GM23338 (cell line): ENCODE results near the gene WDR37. TPM values are rescaled to one million over a fixed set of nuclear protein-coding genes. Genes with fewer than 3 reads are reported as not detected.

Source experiments
- ATAC-seq: fragments of 200-7000 bp; cut with Tn5 transposase; 3 replicates; pipeline ENCODE4 v1.9.1; 2020
- DNase-seq: peaks from one replicate; pipeline ENCODE4 v3.0.0-alpha.2; 2015; ENCODE audit warnings: low spot score
- H2AFZ ChIP-seq: fragments of 200-600 bp; sonication (generic); 2 replicates; pipeline ENCODE4 v1.8.0; 2016; ENCODE audit warnings: antibody characterized with exemption, mild to moderate bottlenecking, moderate library complexity
- H3F3A ChIP-seq: fragments of 200-600 bp; sonication (generic); replicated peaks from 2 replicates; pipeline ENCODE4 v1.8.0; 2017; ENCODE audit warnings: antibody characterized with exemption, mixed run types, low read depth
- H3K27ac ChIP-seq: fragments of 200-600 bp; sonication (generic); 2 replicates; pipeline ENCODE4 v1.6.1; 2016; ENCODE audit warnings: low read depth
- H3K27me3 ChIP-seq: fragments of 200-600 bp; sonication (generic); 2 replicates; pipeline ENCODE4 v1.8.0; 2016; ENCODE audit warnings: mild to moderate bottlenecking, mixed run types, moderate library complexity; ENCODE audit not compliant: insufficient read depth
- H3K36me3 ChIP-seq: fragments of 200-600 bp; sonication (generic); 2 replicates; pipeline ENCODE4 v1.8.0; 2016; ENCODE audit warnings: mild to moderate bottlenecking; ENCODE audit not compliant: insufficient read depth
- H3K4me1 ChIP-seq: fragments of 200-600 bp; sonication (generic); 2 replicates; pipeline ENCODE4 v1.8.0; 2016; ENCODE audit warnings: mild to moderate bottlenecking, moderate library complexity; ENCODE audit not compliant: insufficient read depth
- H3K4me2 ChIP-seq: fragments of 200-600 bp; sonication (generic); 2 replicates; pipeline ENCODE4 v1.7.1; 2017; ENCODE audit warnings: mixed run types
- H3K4me3 ChIP-seq: fragments of 200-600 bp; sonication (generic); 2 replicates; pipeline ENCODE4 v1.6.1; 2016; ENCODE audit warnings: mixed run types
- H3K79me2 ChIP-seq: fragments of 200-600 bp; sonication (generic); replicated peaks from 2 replicates; pipeline ENCODE4 v1.8.0; 2017; ENCODE audit warnings: mild to moderate bottlenecking; ENCODE audit not compliant: insufficient read depth
- H3K9me2 ChIP-seq: fragments of 200-600 bp; sonication (generic); 2 replicates; pipeline ENCODE4 v1.8.0; 2017; ENCODE audit not compliant: insufficient read depth
- H4K20me1 ChIP-seq: fragments of 200-600 bp; sonication (generic); replicated peaks from 2 replicates; pipeline ENCODE4 v1.8.0; 2017; ENCODE audit warnings: mild to moderate bottlenecking; ENCODE audit not compliant: insufficient read depth
- H3K27ac Mint-ChIP-seq: 2 replicates; pipeline ENCODE4 v1.8.0; 2020; ENCODE audit warnings: inconsistent platforms, mild to moderate bottlenecking, moderate library complexity, mixed read lengths
- H3K27me3 Mint-ChIP-seq: 3 replicates; pipeline ENCODE4 v1.8.0; 2022; ENCODE audit warnings: low read depth, mild to moderate bottlenecking, moderate library complexity, mixed read lengths, inconsistent platforms; ENCODE audit not compliant: insufficient read depth, poor library complexity
- H3K36me3 Mint-ChIP-seq: 3 replicates; pipeline ENCODE4 v1.8.0; 2021; ENCODE audit warnings: low read depth, mild to moderate bottlenecking, inconsistent platforms, moderate library complexity, mixed read lengths
- H3K4me1 Mint-ChIP-seq: 3 replicates; pipeline ENCODE4 v1.8.0; 2020; ENCODE audit warnings: mild to moderate bottlenecking, inconsistent platforms, mixed read lengths
- H3K4me3 Mint-ChIP-seq: 3 replicates; pipeline ENCODE4 v1.8.0; 2021; ENCODE audit warnings: moderate library complexity, mild to moderate bottlenecking, inconsistent platforms, mixed read lengths
- H3K9me3 Mint-ChIP-seq: 3 replicates; pipeline ENCODE4 v1.8.0; 2020; ENCODE audit warnings: moderate library complexity, mild to moderate bottlenecking, inconsistent platforms, mixed read lengths
- CTCF ChIP-seq, 2 experiments: fragments of 200-600 bp in 1 of 2; sonication (generic) in 1 of 2; conservative IDR thresholded peaks; 2 replicates each; pipeline versions ENCODE4 v1.5.1 to v1.6.1; 2016 to 2017; ENCODE audit warnings: antibody characterized with exemption in 2 of 2, low read depth in 2 of 2, mild to moderate bottlenecking in 2 of 2, moderate library complexity in 1 of 2
- ETS1 ChIP-seq: IDR thresholded peaks from 2 replicates; pipeline ENCODE4 v1.6.1; 2016; ENCODE audit warnings: antibody characterized with exemption
- EZH2 ChIP-seq: fragments of 200-600 bp; sonication (generic); IDR thresholded peaks from one replicate; pipeline ENCODE4 v1.8.0; 2017; ENCODE audit warnings: antibody characterized with exemption, mild to moderate bottlenecking, low read depth; ENCODE audit not compliant: unreplicated experiment
- JUNB ChIP-seq: IDR thresholded peaks from one replicate; pipeline ENCODE4 v1.6.1; 2016; ENCODE audit warnings: antibody characterized with exemption; ENCODE audit not compliant: unreplicated experiment
- NANOG ChIP-seq: IDR thresholded peaks from 2 replicates; pipeline ENCODE4 v1.6.1; 2016; ENCODE audit warnings: antibody characterized with exemption, borderline replicate concordance
- POLR2AphosphoS5 ChIP-seq: IDR thresholded peaks from 2 replicates; pipeline ENCODE4 v1.6.1; 2016; ENCODE audit warnings: antibody characterized with exemption, low read depth
- STAT1 ChIP-seq: IDR thresholded peaks from one replicate; pipeline ENCODE4 v1.6.1; 2016; ENCODE audit warnings: antibody characterized with exemption; ENCODE audit not compliant: unreplicated experiment
- ZNF114 ChIP-seq: fragments of 250-450 bp; sonication (Bioruptor Pico); IDR thresholded peaks from 2 replicates; pipeline ENCODE4 v1.5.0; 2020; ENCODE audit warnings: mild to moderate bottlenecking, moderate library complexity
- ZNF331 ChIP-seq: fragments of 250-450 bp; sonication (Bioruptor Pico); IDR thresholded peaks from 2 replicates; pipeline ENCODE4 v1.5.0; 2020; ENCODE audit warnings: low read depth, mild to moderate bottlenecking, moderate library complexity
- polyA plus RNA-seq: library from polyadenylated mRNA; unstranded; fragments of >200 nt; fragmentation: Nextera tagmentation; extraction: Ambion mirVana; gene quantifications from 2 replicates; pipeline ENCODE4 v1.2.1, GENCODE V29; 2016
- total RNA-seq: library from RNA; depleted of rRNA; stranded (reverse); fragments of >200 nt; shearing (Covaris generic); gene quantifications from 2 replicates; pipeline ENCODE4 v1.2.3, GENCODE V29; 2014
- TF ChIP-seq, protein P1 (sequence below): IDR thresholded peaks from one replicate; pipeline ENCODE4 v1.6.1; 2018; ENCODE audit warnings: antibody characterized with exemption; ENCODE audit not compliant: unreplicated experiment

Gene WDR37
- total and polyA plus RNA-seq, 2 experiments from 2014 or later: 6.0 to 10.2 TPM

GRCh38 chr10:1153251-1153763 lies 97.1 kb downstream of the WDR37 start:
- Histone ChIP-seq H3K4me2 (no peak overlapping the region), H3K4me1 (no peaks in the 10 kb centered on the region), H3K27ac (no peak overlapping the region), H3K79me2 (no peaks in the 10 kb centered on the region), H3K4me3 (no peak overlapping the region), H3K36me3 (no peaks in the 10 kb centered on the region), H2AFZ (no peak overlapping the region), H4K20me1 (no peaks in the 10 kb centered on the region), H3K27me3 (no peaks in the 10 kb centered on the region), H3F3A (no peaks in the 10 kb centered on the region), H3K9me2 (no peaks in the 10 kb centered on the region)
- Mint-ChIP-seq H3K4me1 (peaks cover 7% of the 10 kb centered on the region; the same call in 2 of the 3 replicates), H3K36me3 (no peaks in the 10 kb centered on the region), H3K4me3 (no peak overlapping the region), H3K9me3 (peaks cover 3% of the 10 kb centered on the region; the same call in 2 of the 3 replicates), H3K27me3 (peaks cover 11% of the 10 kb centered on the region), H3K27ac (no peak overlapping the region)
- DNase-seq (no peak), ATAC-seq (no peak)
- TF ChIP-seq, protein P1, sequence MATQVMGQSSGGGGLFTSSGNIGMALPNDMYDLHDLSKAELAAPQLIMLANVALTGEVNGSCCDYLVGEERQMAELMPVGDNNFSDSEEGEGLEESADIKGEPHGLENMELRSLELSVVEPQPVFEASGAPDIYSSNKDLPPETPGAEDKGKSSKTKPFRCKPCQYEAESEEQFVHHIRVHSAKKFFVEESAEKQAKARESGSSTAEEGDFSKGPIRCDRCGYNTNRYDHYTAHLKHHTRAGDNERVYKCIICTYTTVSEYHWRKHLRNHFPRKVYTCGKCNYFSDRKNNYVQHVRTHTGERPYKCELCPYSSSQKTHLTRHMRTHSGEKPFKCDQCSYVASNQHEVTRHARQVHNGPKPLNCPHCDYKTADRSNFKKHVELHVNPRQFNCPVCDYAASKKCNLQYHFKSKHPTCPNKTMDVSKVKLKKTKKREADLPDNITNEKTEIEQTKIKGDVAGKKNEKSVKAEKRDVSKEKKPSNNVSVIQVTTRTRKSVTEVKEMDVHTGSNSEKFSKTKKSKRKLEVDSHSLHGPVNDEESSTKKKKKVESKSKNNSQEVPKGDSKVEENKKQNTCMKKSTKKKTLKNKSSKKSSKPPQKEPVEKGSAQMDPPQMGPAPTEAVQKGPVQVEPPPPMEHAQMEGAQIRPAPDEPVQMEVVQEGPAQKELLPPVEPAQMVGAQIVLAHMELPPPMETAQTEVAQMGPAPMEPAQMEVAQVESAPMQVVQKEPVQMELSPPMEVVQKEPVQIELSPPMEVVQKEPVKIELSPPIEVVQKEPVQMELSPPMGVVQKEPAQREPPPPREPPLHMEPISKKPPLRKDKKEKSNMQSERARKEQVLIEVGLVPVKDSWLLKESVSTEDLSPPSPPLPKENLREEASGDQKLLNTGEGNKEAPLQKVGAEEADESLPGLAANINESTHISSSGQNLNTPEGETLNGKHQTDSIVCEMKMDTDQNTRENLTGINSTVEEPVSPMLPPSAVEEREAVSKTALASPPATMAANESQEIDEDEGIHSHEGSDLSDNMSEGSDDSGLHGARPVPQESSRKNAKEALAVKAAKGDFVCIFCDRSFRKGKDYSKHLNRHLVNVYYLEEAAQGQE: no peak
- no peak for TF ChIP-seq ETS1
- TF ChIP-seq ZNF331 (CRISPR knock-in tag): no peak
- no peak for TF ChIP-seq STAT1
- TF ChIP-seq ZNF114 (CRISPR knock-in tag): no peak
- no peak for TF ChIP-seq JUNB
- TF ChIP-seq CTCF (conservative IDR thresholded peaks at IDR 0.05; ENCODE audit: low read depth in 2 of 2): no peak
- TF ChIP-seq POLR2AphosphoS5: no peak
- no peak for TF ChIP-seq NANOG

DNA sequence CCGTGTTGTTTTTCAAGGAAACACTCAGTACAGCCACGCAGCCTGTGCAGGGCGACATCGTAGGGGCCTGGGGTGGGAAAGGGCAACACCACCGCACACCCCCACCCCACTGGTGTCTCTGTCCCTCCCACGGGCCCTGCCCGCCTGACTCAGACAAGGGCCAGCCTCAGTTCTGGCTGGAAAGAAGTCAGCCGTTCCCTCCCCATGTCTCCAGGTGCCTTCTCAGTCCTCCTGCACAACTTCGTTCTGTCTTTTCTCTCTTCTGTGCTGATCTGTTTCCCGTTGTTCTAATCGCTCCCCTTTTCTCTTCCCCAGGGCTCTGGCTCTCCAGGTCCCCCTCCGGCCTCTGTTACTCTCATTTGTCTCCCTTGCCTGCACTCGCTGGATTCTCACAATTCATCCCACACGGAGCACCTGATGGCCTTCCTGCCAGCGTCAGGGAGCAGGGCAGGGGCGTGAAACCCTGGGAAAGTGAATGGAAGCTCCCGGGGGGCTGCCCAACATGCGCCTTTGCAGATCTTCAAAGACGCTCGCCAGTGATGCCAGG lies 97.7 kb downstream of the WDR37 start:
- DNase-seq (no peak), ATAC-seq (peak; percentile 57)
- Histone ChIP-seq H4K20me1 (no peaks in the 10 kb centered on the region), H3K79me2 (no peaks in the 10 kb centered on the region), H3K27me3 (no peaks in the 10 kb centered on the region), H2AFZ (no peak overlapping the region), H3K4me2 (no peak overlapping the region), H3F3A (no peaks in the 10 kb centered on the region), H3K27ac (no peak overlapping the region), H3K4me3 (no peak overlapping the region), H3K9me2 (no peaks in the 10 kb centered on the region), H3K36me3 (no peaks in the 10 kb centered on the region), H3K4me1 (no peaks in the 10 kb centered on the region)
- Mint-ChIP-seq H3K27ac (no peak overlapping the region), H3K27me3 (peaks cover 11% of the 10 kb centered on the region), H3K4me3 (no peak overlapping the region), H3K9me3 (peaks cover under 1% of the 10 kb centered on the region; the same call in 2 of the 3 replicates), H3K4me1 (peaks cover 7% of the 10 kb centered on the region; the same call in 2 of the 3 replicates), H3K36me3 (no peaks in the 10 kb centered on the region)
- TF ChIP-seq CTCF (conservative IDR thresholded peaks at IDR 0.05; ENCODE audit: low read depth in 2 of 2) (no peak), NANOG (no peak), EZH2 (no peak), ETS1 (no peak), STAT1 (no peak), ZNF331 (CRISPR knock-in tag) (no peak)
